Thyroid gland (tissue), 4 donors: ENCODE measurements around the gene DPP7. TPM values are rescaled to one million over a fixed set of nuclear protein-coding genes. Genes with fewer than 3 reads are reported as not detected.
"Not testable (repeated sequence)": the region's sequence is repeated elsewhere in the genome, so short reads cannot be mapped to it uniquely, and the experiment has no call there.

ENCODE experiments used
- DNase-seq, 2 donors: peaks; one replicate each; pipeline ENCODE4 v3.0.0-alpha.2; 2019
- H3K27ac ChIP-seq, 3 donors: fragments of 200-600 bp; sonication (generic); 1 replicate in 2 of 3; 2 replicates in 1 of 3; pipeline ENCODE4 v1.5.1; 2016 to 2019; ENCODE audit warnings: mild to moderate bottlenecking in 1 of 3, moderate library complexity in 1 of 3
- H3K27me3 ChIP-seq: fragments of 200-600 bp; sonication (generic); one replicate; pipeline ENCODE4 v1.5.1; 2019
- H3K36me3 ChIP-seq, 2 donors: fragments of 200-600 bp; sonication (generic); one replicate each; pipeline ENCODE4 v1.5.1; 2016 to 2019
- H3K4me1 ChIP-seq, 2 donors: fragments of 200-600 bp; sonication (generic); one replicate each; pipeline ENCODE4 v1.5.1; 2017 to 2019
- H3K4me3 ChIP-seq, 3 donors: fragments of 200-600 bp; sonication (generic); replicated peaks in 1 of 3; 1 replicate in 2 of 3; 2 replicates in 1 of 3; pipeline ENCODE4 v1.5.1; 2016; ENCODE audit warnings: mild to moderate bottlenecking in 1 of 3
- H3K9me3 ChIP-seq: fragments of 200-600 bp; sonication (generic); one replicate; pipeline ENCODE4 v1.5.1; 2017
- CTCF ChIP-seq, 6 experiments: fragments of 200-600 bp in 3 of 6; fragments of 450-650 bp in 3 of 6; sonication (generic) in 3 of 6; IDR thresholded peaks; one replicate each; pipeline ENCODE4 v1.5.1; 2016 to 2019; ENCODE audit warnings: antibody characterized with exemption in 6 of 6, mild to moderate bottlenecking in 2 of 6, inconsistent platforms in 1 of 6, moderate library complexity in 1 of 6
- POLR2A ChIP-seq, 2 donors: fragments of 450-650 bp; IDR thresholded peaks; one replicate each; pipeline ENCODE4 v1.6.1; 2017; ENCODE audit warnings: antibody characterized with exemption in 2 of 2, mild to moderate bottlenecking in 2 of 2, moderate library complexity in 1 of 2
- WGBS, 2 donors: methylation state at CpG; one replicate each; pipeline ENCODE4 v1.1.5; 2017; 5-methylcytosine and 5-hydroxymethylcytosine counted together
- intact Hi-C: fragments of 100-400 bp; cut with DNase I; formaldehyde crosslinking; loops from one replicate; pipeline ENCODE4 v1.15.1; 2023
- total RNA-seq, 4 donors: library from RNA; depleted of rRNA; stranded (reverse); fragments of >200 nt; gene quantifications; one replicate each; pipeline ENCODE4 v1.2.3, GENCODE V29; 2016

The DPP7 gene
- total RNA-seq, 4 donors from 2014 or later: 120 to 209 (median 157) TPM

- no peaks in the 10 kb centered on the region for H3K9me3 ChIP-seq
- intact Hi-C loops: no loop called here
Measured at GRCh38 chr9:137123468-137123837, 8.9 kb upstream of the DPP7 start.

DNA sequence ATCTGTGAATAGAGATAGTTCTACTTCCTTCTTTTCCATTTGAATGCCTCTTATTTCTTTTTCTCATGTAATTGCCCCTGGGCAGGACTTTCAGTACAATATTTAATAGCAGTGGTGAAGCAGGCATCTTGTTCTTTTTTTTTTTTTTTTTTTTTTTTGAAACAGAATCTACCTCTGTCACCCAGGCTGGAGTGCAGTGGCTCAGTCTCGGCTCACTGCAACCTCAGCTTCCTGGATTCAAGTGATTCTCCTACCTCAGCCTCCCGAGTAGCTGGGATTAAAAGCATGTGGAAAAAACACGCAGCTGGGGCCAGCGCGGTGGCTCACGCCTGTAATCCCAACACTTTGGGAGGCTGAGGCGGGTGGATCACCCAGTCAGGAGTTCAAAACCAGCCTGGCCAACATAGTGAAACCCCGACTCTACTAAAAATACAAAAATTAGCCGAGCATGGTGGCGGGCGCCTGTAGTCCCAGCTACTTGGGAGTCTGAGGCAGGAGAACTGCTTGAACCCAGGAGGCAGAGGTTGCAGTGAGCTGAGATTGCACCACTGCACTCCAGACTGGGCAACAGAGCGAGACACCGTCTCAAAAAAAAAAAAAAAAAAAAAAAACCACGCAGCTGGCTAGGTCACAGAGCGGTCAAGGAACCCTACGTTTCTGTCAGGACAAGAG, 8.4 kb upstream of the DPP7 start:
- H3K36me3 ChIP-seq, H3K27me3 ChIP-seq, intact Hi-C loops, H3K27ac ChIP-seq, H3K9me3 ChIP-seq, H3K4me3 ChIP-seq, DNase-seq, H3K4me1 ChIP-seq: not testable (repeated sequence)
- WGBS, 2 donors: 88 to 92% methylated on average over 16 of the region's 16 CpGs

More at GRCh38 chr9:137123468-137123837, 8.9 kb upstream of the DPP7 start:
- TF ChIP-seq POLR2A (IDR thresholded peaks at IDR 0.05) (no peak), CTCF (IDR thresholded peaks at IDR 0.05) (no peak)
- Histone ChIP-seq H3K27ac (no peak overlapping the region), H3K36me3 (no peaks in the 10 kb centered on the region), H3K4me3 (no peak overlapping the region), H3K27me3 (no peaks in the 10 kb centered on the region), H3K4me1 (peaks cover 0 to 2% of the 10 kb centered on the region in 2 donors)
- WGBS, 2 donors: 83 to 85% methylated on average over 5 of the region's 5 CpGs
- DNase-seq: no peak

DNA sequence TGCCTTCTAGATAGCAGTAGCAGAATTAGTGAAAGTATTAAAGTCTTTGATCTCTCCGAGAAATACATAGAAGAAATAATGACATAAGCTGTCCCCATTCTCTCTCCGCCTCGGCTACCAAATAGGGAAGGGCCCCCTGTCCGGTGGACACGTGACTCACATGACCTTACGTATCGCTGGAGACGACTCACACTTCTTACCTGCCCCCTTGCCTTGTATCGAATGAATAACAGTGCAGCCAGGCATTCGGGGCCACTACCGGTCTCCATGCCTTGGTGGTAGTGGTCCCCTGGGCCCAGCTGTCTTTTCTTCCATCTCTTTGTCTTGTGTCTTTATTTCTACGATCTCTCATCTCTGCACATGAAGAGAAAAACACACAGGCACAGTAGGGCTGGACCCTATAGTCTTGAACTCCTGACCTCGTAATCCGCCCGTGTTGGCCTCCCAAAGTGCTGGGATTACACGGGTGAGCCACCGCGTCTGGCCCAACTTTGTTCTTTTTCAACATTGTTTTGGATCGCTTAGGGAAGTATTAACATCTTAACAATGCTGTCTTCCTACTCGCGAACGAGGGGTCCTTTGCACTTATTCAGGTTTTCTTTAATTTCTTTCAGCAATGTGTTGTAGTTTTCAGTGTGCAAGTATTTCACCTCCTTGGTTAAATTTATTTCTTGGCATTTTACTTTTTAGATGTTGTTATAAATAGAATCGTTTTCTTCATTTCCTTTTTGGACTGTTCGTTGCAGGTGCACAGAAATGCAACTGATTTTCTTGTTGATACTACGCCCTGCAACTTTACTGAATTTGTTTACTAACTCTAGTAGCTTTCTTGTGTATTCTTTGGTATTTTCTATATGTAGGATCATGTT, 7.6 kb upstream of the DPP7 start:
- H3K27ac ChIP-seq, H3K9me3 ChIP-seq, DNase-seq, intact Hi-C loops, H3K27me3 ChIP-seq, H3K4me1 ChIP-seq, H3K4me3 ChIP-seq, H3K36me3 ChIP-seq: not testable (repeated sequence)
- 80 to 81% methylated on average over 14 to 22 of the region's 25 CpGs for WGBS, 2 donors

- H3K4me3 ChIP-seq, H3K27me3 ChIP-seq, H3K36me3 ChIP-seq, H3K4me1 ChIP-seq, H3K27ac ChIP-seq, H3K9me3 ChIP-seq: not testable (repeated sequence)
- peak; percentile 13 to 37 for DNase-seq
- intact Hi-C loops: loop anchor here (5.0 kb wide), 1 partner anchor 114 kb away; the partner anchor contains the start of gene SLC34A3
- 72 to 82% methylated on average over 12 of the region's 12 CpGs for WGBS, 2 donors
Measured at GRCh38 chr9:137118092-137118603, 3.6 kb upstream of the DPP7 start.

DNA sequence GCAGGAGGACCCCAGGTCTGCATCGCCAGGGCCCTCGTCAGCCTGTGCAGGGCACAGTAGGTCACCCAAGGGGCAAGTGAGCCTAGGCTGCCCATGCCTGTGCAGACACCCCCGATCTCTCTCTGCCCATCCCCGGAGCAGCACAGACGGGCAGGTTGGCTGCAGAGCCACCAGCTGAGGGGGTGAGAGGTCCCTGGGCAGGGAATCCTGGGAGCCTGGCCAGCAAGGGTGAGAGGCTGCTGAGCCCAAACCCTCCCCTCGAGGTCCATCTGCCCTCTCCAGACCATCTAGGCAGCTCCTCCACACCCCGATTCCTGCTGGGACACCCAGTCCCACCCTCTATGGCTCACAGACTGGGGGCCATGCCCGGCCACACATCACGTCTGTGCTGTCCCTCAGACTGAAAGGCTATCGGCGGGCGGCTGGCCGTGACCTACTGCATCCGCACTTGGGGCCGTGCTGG, 2.8 kb upstream of the DPP7 start:
- intact Hi-C loops: loop anchor here (5.0 kb wide), 1 partner anchor 115 kb away; the partner anchor contains the start of gene SLC34A3
- peaks cover 4% of the 10 kb centered on the region in 2 donors for H3K36me3 ChIP-seq
- H3K4me3 ChIP-seq: no peak overlapping the region
- no peak for TF ChIP-seq CTCF (IDR thresholded peaks at IDR 0.05)
- no peak for TF ChIP-seq POLR2A (IDR thresholded peaks at IDR 0.05)
- no peaks in the 10 kb centered on the region for H3K9me3 ChIP-seq
- H3K27ac ChIP-seq: no peak overlapping the region
- peaks cover 5 to 10% of the 10 kb centered on the region in 2 donors for H3K4me1 ChIP-seq
- no peaks in the 10 kb centered on the region for H3K27me3 ChIP-seq
- DNase-seq: no peak
- 80 to 81% methylated on average over 12 to 13 of the region's 15 CpGs for WGBS, 2 donors

- peaks cover 5 to 10% of the 10 kb centered on the region in 2 donors for H3K4me1 ChIP-seq
- H3K9me3 ChIP-seq: no peaks in the 10 kb centered on the region
- no peak for DNase-seq
- 56 to 57% methylated on average over 17 of the region's 17 CpGs for WGBS, 2 donors
- H3K27me3 ChIP-seq: no peaks in the 10 kb centered on the region
- H3K4me3 ChIP-seq: no peak overlapping the region
- peaks cover 4 to 9% of the 10 kb centered on the region in 2 donors for H3K36me3 ChIP-seq
- TF ChIP-seq CTCF (IDR thresholded peaks at IDR 0.05): no peak
- TF ChIP-seq POLR2A (IDR thresholded peaks at IDR 0.05): no peak
- intact Hi-C loops: loop anchor here (5.0 kb wide), 1 partner anchor 116 kb away; the partner anchor contains the start of gene SLC34A3
- no peak overlapping the region for H3K27ac ChIP-seq
Measured at GRCh38 chr9:137116728-137117127, 2.2 kb upstream of the DPP7 start.
